Measurements from ENCODE around the gene DBX2.
"Not testable (repeated sequence)": the region's sequence is repeated elsewhere in the genome, so short reads cannot be mapped to it uniquely, and the experiment has no call there.

Gene DBX2

GRCh38 chr12:45050751-45051571, at the start of gene DBX2:
TSS of gene DBX2 (minus strand) at chr12:45051099. CDS start at chr12:45050927, 172 bp downstream.
- no peak for DNase-seq

GRCh38 chr12:45098766-45099165, 47.9 kb upstream of the DBX2 start:
- no peak for DNase-seq

GRCh38 chr12:45095417-45095816, 44.5 kb upstream of the DBX2 start:
- not testable (repeated sequence) for DNase-seq

GRCh38 chr12:45093051-45093450, 42.2 kb upstream of the DBX2 start:
- no peak for DNase-seq

GRCh38 chr12:45089411-45090075, 38.6 kb upstream of the DBX2 start:
- DNase-seq: no peak

GRCh38 chr12:45088608-45089007, 37.7 kb upstream of the DBX2 start:
- DNase-seq: no peak

- DNase-seq: not testable (repeated sequence)
Observed at GRCh38 chr12:45084248-45084647, 33.3 kb upstream of the DBX2 start.

- DNase-seq: no peak
Observed at GRCh38 chr12:45077251-45077650, 26.4 kb upstream of the DBX2 start.

- no peak for DNase-seq
Observed at GRCh38 chr12:45076417-45077026, 25.6 kb upstream of the DBX2 start.

- no peak for DNase-seq
Observed at GRCh38 chr12:45075587-45076282, 24.8 kb upstream of the DBX2 start.

- DNase-seq: no peak
Observed at GRCh38 chr12:45065125-45065626, 14.3 kb upstream of the DBX2 start.

- no peak for DNase-seq
Observed at GRCh38 chr12:45060976-45061375, 10.1 kb upstream of the DBX2 start.

GRCh38 chr12:45051572-45052125, 750 bp upstream of the DBX2 start:
- DNase-seq: no peak

GRCh38 chr12:45049912-45050750, 768 bp downstream of the DBX2 start:
- DNase-seq: no peak

- no peak for DNase-seq
Observed at GRCh38 chr12:45042599-45042998, 8.3 kb downstream of the DBX2 start.

- no peak for DNase-seq
Observed at GRCh38 chr12:45040977-45041376, 9.9 kb downstream of the DBX2 start.

- no peak for DNase-seq
Observed at GRCh38 chr12:45039757-45040156, 11.1 kb downstream of the DBX2 start.

GRCh38 chr12:45034861-45035265, 16.0 kb downstream of the DBX2 start:
- no peak for DNase-seq

- DNase-seq: no peak
Observed at GRCh38 chr12:45017916-45018315, 33.0 kb downstream of the DBX2 start.

GRCh38 chr12:45014396-45014795, 36.5 kb downstream of the DBX2 start:
- no peak for DNase-seq

- no peak for DNase-seq
Observed at GRCh38 chr12:45012749-45013148, 38.1 kb downstream of the DBX2 start.

- no peak for DNase-seq
Observed at GRCh38 chr12:45010059-45010458, 40.8 kb downstream of the DBX2 start.

Measured in MV-4-11 (cell line).